ENCODE results near the gene METTL24.

METTL24 gene, protein sequence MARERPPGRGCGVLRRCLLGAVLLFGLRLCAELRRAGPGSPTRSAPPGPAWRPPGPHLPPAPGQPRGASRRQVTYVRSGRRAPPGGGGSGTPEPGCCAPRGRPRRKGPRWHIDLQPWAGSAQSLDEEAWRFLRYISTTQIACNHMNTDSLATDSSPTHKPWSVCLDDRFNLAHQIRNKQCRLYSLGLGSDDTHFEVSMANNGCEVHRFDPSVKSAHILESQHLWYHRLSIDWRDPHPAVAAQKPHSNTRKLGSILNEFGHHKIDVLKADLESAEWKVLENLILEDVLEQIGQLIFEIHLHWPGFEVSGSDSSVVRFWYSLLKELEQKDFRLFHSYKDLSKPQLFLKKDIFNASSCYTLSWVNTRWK

GRCh38 chr6:110357664-110358552 is at the start of gene METTL24:
Gene METTL24, minus strand, starts transcription at chr6:110358349. Its CDS starts 77 bp downstream, at chr6:110358272.
- no peak within 1 kb of the TSS for H3K27ac ChIP-seq
- DNase-seq (ENCODE audit: low read depth, low spot score), result no peak

GRCh38 chr6:110404607-110405006 is 46.5 kb upstream of the METTL24 start:
- DNase-seq (ENCODE audit: low read depth, low spot score), result no peak
- H3K27ac ChIP-seq, result no peak overlapping the region

DNA sequence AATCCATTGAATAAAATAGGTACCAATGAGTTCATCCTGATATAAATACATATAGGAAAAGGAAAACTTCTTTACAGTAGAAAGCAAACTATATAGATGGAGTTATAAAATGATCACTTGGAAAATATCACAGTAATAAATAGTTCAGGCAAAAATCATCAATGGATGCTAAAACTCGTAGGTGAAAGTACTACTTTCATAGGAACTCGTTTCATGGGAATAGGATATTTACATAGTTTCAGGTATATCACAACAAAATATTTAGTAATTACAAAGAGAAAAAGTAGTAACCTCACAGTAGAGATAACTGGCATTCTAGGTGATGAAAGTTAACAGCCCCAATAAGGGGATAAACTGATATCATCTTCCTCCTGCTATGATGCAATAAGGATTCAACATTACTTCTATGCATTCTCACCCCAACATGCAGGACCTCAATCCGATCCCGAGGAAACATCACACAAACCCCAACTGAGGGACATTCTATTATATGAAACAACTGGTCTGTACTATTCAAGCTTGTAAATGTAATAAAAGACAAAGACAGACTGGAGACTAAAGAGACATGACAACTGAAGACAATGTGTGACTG is 43.5 kb upstream of the METTL24 start:
- H3K27ac ChIP-seq, result no peak overlapping the region
- DNase-seq (ENCODE audit: low read depth, low spot score), result no peak

DNA sequence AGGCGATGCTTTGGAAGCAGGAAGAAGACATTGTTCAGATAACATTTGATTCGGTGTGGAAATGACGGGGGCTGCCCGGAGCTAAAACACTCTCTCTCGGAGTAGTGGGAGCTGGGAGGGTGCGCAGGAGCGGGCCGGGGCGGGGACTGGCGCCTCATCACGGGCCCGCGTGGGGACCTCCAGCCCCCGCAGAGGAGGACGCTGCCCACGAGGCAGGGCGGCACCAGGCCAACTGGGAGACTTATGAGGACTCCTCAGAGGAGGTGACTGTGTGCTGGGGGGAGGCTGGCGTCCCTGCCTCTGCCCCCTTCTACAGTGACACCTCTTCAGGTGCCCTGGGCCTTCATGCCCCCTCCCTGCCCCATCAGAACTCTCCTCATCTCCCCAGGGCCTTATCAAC is 42.1 kb upstream of the METTL24 start:
- no peak for DNase-seq (ENCODE audit: low read depth, low spot score)
- H3K27ac ChIP-seq, result no peak overlapping the region

DNA sequence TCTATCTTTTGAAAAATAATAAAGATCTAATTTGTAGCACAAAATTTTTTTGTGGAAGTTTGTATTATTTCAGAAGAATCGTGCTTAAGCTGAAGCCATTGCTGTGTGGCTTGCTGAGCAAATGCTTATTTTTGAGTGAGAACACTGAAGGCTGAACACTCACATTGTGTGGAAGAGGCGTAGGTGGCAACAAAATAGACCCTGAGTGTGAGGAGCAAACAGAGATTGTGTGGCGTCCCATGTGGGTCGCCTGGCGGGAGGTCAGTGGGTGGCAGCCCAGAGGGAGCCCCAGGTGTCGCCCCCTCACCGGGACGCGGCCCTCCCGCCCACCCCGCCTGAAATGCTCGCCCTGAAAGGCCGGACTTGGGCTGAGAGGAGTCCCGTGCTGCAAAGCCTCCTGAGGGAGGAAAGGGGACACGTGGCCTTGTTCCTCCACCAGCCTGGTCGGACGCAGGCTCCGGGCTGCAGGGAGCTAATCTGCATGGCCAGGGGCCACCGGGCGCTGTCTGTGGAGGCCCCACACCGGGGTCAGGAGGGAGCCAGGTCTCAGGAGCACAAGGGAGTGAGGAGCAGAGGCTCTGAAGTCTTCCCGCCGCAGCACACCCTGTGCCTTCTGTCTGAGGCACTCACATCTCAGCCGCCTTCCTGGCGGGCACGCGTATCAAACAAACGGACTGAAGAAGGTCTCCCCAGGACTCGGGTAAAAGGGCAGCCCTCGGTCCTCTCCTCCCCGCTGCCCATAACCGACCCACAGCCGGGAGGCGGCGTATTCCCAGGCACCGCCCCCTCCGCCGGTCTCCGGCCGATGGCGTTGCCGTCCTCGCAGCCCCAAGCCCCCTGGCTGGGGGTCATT is 41.3 kb upstream of the METTL24 start:
- no peak for DNase-seq (ENCODE audit: low read depth, low spot score)
- H3K27ac ChIP-seq, result no peak overlapping the region

DNA sequence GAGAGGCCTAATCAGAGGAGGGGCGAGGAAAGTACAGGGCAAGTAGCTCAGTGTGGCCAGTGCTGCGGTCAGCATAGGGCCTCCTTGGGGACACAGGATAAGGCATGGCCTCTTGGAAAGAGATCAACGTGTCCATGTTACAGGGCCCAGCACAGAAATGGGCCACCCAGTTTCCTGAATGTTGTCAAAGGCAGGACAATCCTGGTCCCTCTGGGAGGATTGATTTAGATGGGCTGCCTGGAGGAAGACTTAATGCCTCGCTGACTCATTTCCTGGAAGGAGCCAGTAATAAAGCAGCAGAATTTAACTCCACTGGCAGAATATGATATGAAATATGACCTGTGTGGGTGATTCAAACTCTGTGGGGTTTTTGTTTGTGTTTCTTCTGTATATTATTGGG is 40.6 kb upstream of the METTL24 start:
- no peak overlapping the region for H3K27ac ChIP-seq
- DNase-seq (ENCODE audit: low read depth, low spot score), result no peak

GRCh38 chr6:110395221-110395620 is 37.1 kb upstream of the METTL24 start:
- DNase-seq (ENCODE audit: low read depth, low spot score), result no peak
- no peak overlapping the region for H3K27ac ChIP-seq

- DNase-seq (ENCODE audit: low read depth, low spot score), result no peak
- H3K27ac ChIP-seq, result no peak overlapping the region
These were observed 36.3 kb upstream of the METTL24 start for GRCh38 chr6:110394409-110394808.

DNA sequence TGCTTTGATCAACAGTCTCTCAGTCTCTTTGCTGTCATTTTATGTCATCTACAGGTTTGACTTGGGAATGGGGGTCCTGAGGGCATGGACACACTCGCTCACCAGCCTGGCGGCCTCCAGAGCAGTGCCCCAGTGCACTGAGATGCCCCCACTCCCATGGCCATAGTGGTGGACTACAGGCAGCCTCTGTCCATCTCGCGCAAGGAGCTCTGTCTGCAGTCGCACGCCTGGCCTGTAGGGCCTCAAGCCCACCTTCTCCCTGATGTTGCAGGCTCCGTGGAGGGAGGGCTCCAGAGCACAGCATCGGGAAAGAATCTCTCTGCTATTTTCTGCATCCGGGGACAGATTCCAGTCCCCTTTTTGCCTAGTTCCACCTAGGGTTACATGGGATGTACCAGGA is 34.6 kb upstream of the METTL24 start:
- no peak overlapping the region for H3K27ac ChIP-seq
- no peak for DNase-seq (ENCODE audit: low read depth, low spot score)

GRCh38 chr6:110390404-110390803 is 32.3 kb upstream of the METTL24 start:
- no peak overlapping the region for H3K27ac ChIP-seq
- DNase-seq (ENCODE audit: low read depth, low spot score), result no peak

DNA sequence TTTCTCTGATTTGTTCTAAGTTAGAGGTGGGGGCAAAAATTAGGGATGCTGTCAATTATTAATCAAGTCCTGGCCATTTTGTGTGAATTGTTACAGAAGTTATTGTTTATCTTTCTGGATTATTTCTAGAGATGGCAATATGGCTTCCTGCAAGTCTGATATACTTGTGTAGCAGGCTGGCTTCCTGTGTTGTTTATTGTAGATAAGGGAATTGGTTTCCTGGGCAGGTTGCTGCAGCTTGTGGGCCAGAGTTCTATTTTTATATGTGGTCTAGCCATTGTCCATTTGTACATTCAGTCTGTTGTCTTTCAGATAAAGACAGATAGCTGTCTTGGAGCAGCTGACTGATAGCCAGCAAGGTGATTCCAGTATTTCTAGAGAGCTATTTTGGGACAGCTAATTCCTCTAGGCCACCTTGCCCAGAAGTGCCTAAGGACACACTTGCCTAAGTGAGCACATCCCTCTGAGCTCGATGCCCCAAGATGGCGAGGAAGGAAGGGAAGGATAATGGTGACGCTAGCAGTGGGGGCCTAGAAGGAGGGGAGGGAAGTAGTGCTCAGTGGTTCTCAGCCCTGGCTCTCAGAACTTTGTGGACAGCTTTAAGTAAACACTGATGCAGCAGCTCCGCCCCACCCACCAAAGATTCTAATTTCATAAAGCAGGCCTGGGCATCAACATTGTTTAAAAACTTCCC is 31.7 kb upstream of the METTL24 start:
- no peak overlapping the region for H3K27ac ChIP-seq
- no peak for DNase-seq (ENCODE audit: low read depth, low spot score)

GRCh38 chr6:110387986-110388385 is 29.8 kb upstream of the METTL24 start:
- no peak overlapping the region for H3K27ac ChIP-seq
- DNase-seq (ENCODE audit: low read depth, low spot score), result no peak

GRCh38 chr6:110385458-110385863 is 27.3 kb upstream of the METTL24 start:
- H3K27ac ChIP-seq, result no peak overlapping the region
- no peak for DNase-seq (ENCODE audit: low read depth, low spot score)

DNA sequence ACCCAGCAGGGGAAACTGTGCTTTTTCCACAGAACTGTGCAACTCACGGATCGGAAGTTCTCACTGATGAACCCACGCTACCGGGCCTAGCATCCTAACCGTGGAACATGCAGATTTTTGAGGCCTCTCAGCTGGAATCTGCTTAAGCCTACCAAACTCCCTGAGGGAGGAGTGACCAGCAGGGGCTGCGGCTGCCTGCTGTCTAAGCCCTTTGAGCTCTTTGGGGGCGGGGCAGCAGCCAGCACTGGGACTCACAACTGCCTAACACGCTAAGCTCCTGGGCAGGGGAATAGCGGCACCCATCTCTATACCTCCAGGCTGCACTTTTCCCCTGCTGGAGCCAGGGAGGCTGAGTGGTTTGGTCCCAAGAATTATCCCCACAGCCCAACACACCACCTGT is 20.4 kb upstream of the METTL24 start:
- no peak overlapping the region for H3K27ac ChIP-seq
- no peak for DNase-seq (ENCODE audit: low read depth, low spot score)

DNA sequence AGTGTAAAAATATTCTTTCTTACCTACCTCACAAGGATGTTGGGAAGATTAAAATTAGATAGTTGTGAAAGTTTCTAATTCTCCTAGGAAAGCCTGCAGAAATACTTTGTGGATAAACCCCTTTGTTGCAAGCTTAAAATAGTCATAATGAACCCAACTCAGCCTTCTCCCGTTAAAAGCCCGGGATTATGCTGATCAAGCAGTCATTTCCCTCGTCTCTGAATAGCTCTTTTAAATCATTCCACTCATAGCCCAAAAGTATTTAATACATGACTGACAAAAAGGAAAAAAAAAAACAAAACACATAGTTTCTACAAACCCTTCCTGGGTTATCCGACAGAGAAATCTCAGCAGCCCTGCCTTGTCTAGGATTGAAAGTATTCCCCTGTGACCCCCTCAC is 10.9 kb upstream of the METTL24 start:
- no peak overlapping the region for H3K27ac ChIP-seq
- no peak for DNase-seq (ENCODE audit: low read depth, low spot score)

DNA sequence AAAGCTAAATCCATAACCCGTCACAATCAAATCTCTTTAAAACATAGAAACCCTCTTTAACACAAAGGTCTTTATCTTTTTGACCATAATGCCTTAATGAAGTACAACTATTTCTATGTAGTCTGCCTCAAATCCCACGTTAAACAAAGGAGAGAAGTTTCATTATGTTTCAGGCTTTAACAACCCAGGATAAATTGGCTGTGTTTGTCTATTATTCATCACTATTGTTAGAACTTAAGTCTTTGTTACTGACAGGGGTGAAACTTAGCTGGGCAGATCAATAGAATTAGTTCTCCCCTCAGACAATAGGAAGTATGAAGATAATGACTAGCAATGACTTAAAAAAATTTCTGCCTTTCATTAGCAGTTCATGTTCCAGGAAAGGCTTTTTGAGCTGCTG is 10.1 kb upstream of the METTL24 start:
- H3K27ac ChIP-seq, result no peak overlapping the region
- DNase-seq (ENCODE audit: low read depth, low spot score), result no peak

GRCh38 chr6:110367825-110368224 is 9.7 kb upstream of the METTL24 start:
- no peak for DNase-seq (ENCODE audit: low read depth, low spot score)
- no peak overlapping the region for H3K27ac ChIP-seq

DNA sequence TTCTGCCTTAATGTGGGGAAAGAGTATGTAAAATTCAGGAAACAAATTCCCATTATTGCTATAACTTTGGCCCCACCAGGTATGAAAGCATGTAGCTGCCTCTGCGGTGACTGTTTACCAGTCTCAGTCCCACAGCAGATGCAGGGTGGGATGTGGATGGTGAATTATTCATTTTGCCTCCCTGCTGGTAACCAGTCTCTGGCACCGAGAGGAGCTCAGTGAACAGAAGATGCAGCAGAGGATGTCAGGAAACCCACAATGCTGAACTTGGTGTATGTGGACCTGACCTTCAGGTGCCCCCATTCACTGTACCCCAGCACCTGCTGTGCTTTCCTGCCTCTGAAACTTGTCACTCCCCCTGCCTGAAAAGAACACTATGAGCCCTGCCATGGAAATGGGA is 8.8 kb upstream of the METTL24 start:
- no peak for DNase-seq (ENCODE audit: low read depth, low spot score)
- H3K27ac ChIP-seq, result no peak overlapping the region

GRCh38 chr6:110366256-110366655 is 8.1 kb upstream of the METTL24 start:
- H3K27ac ChIP-seq, result no peak overlapping the region

More at GRCh38 chr6:110366256-110366655, 8.1 kb upstream of the METTL24 start:
- no peak for DNase-seq (ENCODE audit: low read depth, low spot score)

Measured in epithelial cell of prostate (primary cell).